HepG2 (cell line): ENCODE results near the gene PPP2R2D. TPM values are rescaled to one million over a fixed set of nuclear protein-coding genes. Genes with fewer than 3 reads are reported as not detected.

Source experiments
- CBX2 ChIP-seq, 2 experiments: fragments of 200-600 bp in 1 of 2; sonication (generic); formaldehyde crosslinking in 1 of 2; IDR thresholded peaks; 2 replicates each; pipeline versions ENCODE4 v1.7.0 to v1.8.1; 2018 to 2022; ENCODE audit warnings: low read depth in 2 of 2, low read length in 1 of 2, mild to moderate bottlenecking in 1 of 2, missing genetic modification reagents in 1 of 2
- ETV6 ChIP-seq: sonication (generic); formaldehyde crosslinking; conservative IDR thresholded peaks from 2 replicates; pipeline ENCODE4 v1.4.0; 2020; ENCODE audit warnings: missing genetic modification reagents
- FOXM1 ChIP-seq: sonication (generic); formaldehyde crosslinking; IDR thresholded peaks from 2 replicates; pipeline ENCODE4 v1.5.0; 2020; ENCODE audit warnings: missing genetic modification reagents
- GTF2F1 ChIP-seq: fragments of 150-350 bp; IDR thresholded peaks from 2 replicates; pipeline ENCODE4 v1.6.1; 2014; ENCODE audit warnings: low read length
- JUND ChIP-seq: sonication (generic); formaldehyde crosslinking; IDR thresholded peaks from 2 replicates; pipeline ENCODE4 v1.8.0; 2022; ENCODE audit warnings: mild to moderate bottlenecking, missing genetic modification reagents
- RFX5 ChIP-seq: IDR thresholded peaks from 2 replicates; pipeline ENCODE4 v1.6.1; 2011; ENCODE audit warnings: low read depth, low read length, improper control_type of control experiment
- SIX1 ChIP-seq: sonication (generic); formaldehyde crosslinking; IDR thresholded peaks from 2 replicates; pipeline ENCODE4 v1.4.0; 2020; ENCODE audit warnings: missing genetic modification reagents, borderline replicate concordance
- ZFP1 ChIP-seq: IDR thresholded peaks from 2 replicates; pipeline ENCODE4 v1.6.1; 2016
- ZKSCAN1 ChIP-seq: fragments of 150-350 bp; IDR thresholded peaks from 2 replicates; pipeline ENCODE4 v1.6.1; 2014; ENCODE audit warnings: low read length
- ZNF354B ChIP-seq: sonication (generic); formaldehyde crosslinking; IDR thresholded peaks from 2 replicates; pipeline ENCODE4 v1.8.0; 2022; ENCODE audit warnings: mild to moderate bottlenecking, missing genetic modification reagents
- ZNF556 ChIP-seq: sonication (generic); formaldehyde crosslinking; IDR thresholded peaks from 2 replicates; pipeline ENCODE4 v1.4.0; 2020; ENCODE audit warnings: mild to moderate bottlenecking, missing genetic modification reagents, borderline replicate concordance
- ZNF709 ChIP-seq: sonication (generic); formaldehyde crosslinking; IDR thresholded peaks from 2 replicates; pipeline ENCODE4 v1.5.0; 2020; ENCODE audit warnings: mild to moderate bottlenecking, missing genetic modification reagents
- polyA plus RNA-seq, 8 experiments: library from polyadenylated mRNA; depleted of rRNA in 3 of 8; stranded (reverse) in 7 of 8; unstranded in 1 of 8; fragments of >200 nt; fragmentation: Illumina TruSeq in 4 of 8; extraction: Trizol in 4 of 8; gene quantifications; 2 replicates each; pipeline versions ENCODE4 v1.2.1 to v1.2.3, GENCODE V29; 2011 to 2016; ENCODE audit warnings: low read depth in 4 of 8, missing spikeins in 1 of 8, mixed read lengths in 1 of 8; ENCODE audit not compliant: insufficient read depth in 1 of 8
- total RNA-seq, 5 experiments: library from RNA; depleted of rRNA; stranded (reverse); fragments of >200 nt; fragmentation: Illumina TruSeq; extraction: Trizol; gene quantifications; 2 replicates each; pipeline ENCODE4 v1.2.3, GENCODE V29; 2016; ENCODE audit warnings: low read depth in 1 of 5
- TF ChIP-seq, protein P1 (sequence below): sonication (generic); formaldehyde crosslinking; IDR thresholded peaks from 2 replicates; pipeline ENCODE4 v1.8.0; 2022; ENCODE audit warnings: missing genetic modification reagents, mild to moderate bottlenecking, moderate library complexity, borderline replicate concordance
- TF ChIP-seq, protein P2 (sequence below): sonication (generic); formaldehyde crosslinking; IDR thresholded peaks from 2 replicates; pipeline ENCODE4 v1.5.1; 2020; ENCODE audit warnings: missing genetic modification reagents, mild to moderate bottlenecking, borderline replicate concordance
- TF ChIP-seq, protein P3 (sequence below): sonication (generic); formaldehyde crosslinking; IDR thresholded peaks from 2 replicates; pipeline ENCODE4 v1.8.1; 2023; ENCODE audit warnings: mild to moderate bottlenecking, missing genetic modification reagents
- TF ChIP-seq, protein P4 (sequence below): fragments of 450-650 bp; IDR thresholded peaks from 2 replicates; pipeline ENCODE4 v1.6.1; 2016
- TF ChIP-seq, protein P5 (sequence below): sonication (generic); formaldehyde crosslinking; IDR thresholded peaks from 2 replicates; pipeline ENCODE4 v1.4.0; 2020; ENCODE audit warnings: missing genetic modification reagents

The PPP2R2D gene
- total and polyA plus RNA-seq, 2 of the 13 experiments (the other 11 are each of a cell fraction or from before 2014, with no cell fraction given) = 32.7 to 33.2 TPM

DNA sequence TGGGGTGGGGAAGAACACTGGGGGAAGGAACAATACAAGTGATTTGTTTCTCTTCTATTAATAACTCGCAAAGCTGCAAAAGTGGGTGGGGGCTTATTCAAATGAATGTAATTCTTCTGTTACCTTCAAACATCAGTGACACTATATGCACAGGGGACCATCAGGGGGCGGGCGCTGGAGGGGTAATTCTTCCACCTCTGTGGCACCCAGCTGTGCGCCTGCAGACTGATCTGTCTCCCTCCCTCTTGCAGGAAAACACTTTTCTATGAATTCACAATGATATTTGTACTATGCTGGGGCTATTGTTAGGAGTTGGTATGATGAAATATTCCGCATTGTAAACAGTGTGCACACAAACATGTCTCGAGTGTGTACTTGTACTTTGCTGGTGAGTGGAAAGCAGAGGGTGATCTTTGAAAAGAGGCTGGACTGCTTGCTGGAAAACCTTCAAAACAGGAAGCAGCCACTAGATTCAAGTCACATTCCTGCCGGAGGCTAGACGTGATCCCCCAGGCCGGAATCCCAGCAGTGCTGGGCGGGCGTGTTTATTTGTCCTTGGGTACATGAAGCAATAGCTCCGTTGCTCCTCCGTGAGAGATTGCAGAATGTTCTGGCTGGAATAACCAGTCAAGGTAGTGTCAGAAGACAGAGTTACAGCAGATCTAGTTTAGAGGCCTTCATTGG is 96.7 kb downstream of the PPP2R2D start (continued):
- TF ChIP-seq, protein P1, sequence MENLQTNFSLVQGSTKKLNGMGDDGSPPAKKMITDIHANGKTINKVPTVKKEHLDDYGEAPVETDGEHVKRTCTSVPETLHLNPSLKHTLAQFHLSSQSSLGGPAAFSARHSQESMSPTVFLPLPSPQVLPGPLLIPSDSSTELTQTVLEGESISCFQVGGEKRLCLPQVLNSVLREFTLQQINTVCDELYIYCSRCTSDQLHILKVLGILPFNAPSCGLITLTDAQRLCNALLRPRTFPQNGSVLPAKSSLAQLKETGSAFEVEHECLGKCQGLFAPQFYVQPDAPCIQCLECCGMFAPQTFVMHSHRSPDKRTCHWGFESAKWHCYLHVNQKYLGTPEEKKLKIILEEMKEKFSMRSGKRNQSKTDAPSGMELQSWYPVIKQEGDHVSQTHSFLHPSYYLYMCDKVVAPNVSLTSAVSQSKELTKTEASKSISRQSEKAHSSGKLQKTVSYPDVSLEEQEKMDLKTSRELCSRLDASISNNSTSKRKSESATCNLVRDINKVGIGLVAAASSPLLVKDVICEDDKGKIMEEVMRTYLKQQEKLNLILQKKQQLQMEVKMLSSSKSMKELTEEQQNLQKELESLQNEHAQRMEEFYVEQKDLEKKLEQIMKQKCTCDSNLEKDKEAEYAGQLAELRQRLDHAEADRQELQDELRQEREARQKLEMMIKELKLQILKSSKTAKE (CRISPR knock-in tag) = peak; percentile 95
- TF ChIP-seq ZNF709 (peak; percentile 83), ZFP1 (CRISPR knock-in tag) (peak; percentile 86), ZNF556 (CRISPR knock-in tag) (peak; percentile 81; the same call in 1 of the 2 replicates), JUND (CRISPR knock-in tag) (peak; percentile 67), CBX2 (IDR thresholded peaks at IDR 0.05; ENCODE audit: low read depth, low read length) (no peak), CBX2 (CRISPR knock-in tag; IDR thresholded peaks at IDR 0.05; ENCODE audit: low read depth) (no peak), SIX1 (peak; percentile 12; the same call in 1 of the 2 replicates), ZNF354B (CRISPR knock-in tag) (no peak), FOXM1 (CRISPR knock-in tag) (no peak), GTF2F1 (no peak), ZKSCAN1 (no peak), ETV6 (CRISPR knock-in tag) (no peak), RFX5 (no peak)
- TF ChIP-seq, protein P2, sequence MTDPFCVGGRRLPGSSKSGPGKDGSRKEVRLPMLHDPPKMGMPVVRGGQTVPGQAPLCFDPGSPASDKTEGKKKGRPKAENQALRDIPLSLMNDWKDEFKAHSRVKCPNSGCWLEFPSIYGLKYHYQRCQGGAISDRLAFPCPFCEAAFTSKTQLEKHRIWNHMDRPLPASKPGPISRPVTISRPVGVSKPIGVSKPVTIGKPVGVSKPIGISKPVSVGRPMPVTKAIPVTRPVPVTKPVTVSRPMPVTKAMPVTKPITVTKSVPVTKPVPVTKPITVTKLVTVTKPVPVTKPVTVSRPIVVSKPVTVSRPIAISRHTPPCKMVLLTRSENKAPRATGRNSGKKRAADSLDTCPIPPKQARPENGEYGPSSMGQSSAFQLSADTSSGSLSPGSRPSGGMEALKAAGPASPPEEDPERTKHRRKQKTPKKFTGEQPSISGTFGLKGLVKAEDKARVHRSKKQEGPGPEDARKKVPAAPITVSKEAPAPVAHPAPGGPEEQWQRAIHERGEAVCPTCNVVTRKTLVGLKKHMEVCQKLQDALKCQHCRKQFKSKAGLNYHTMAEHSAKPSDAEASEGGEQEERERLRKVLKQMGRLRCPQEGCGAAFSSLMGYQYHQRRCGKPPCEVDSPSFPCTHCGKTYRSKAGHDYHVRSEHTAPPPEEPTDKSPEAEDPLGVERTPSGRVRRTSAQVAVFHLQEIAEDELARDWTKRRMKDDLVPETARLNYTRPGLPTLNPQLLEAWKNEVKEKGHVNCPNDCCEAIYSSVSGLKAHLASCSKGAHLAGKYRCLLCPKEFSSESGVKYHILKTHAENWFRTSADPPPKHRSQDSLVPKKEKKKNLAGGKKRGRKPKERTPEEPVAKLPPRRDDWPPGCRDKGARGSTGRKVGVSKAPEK = no peak
- TF ChIP-seq, protein P3, sequence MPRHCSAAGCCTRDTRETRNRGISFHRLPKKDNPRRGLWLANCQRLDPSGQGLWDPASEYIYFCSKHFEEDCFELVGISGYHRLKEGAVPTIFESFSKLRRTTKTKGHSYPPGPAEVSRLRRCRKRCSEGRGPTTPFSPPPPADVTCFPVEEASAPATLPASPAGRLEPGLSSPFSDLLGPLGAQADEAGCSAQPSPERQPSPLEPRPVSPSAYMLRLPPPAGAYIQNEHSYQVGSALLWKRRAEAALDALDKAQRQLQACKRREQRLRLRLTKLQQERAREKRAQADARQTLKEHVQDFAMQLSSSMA (CRISPR knock-in tag) = 0 out of 2 replicates have a peak, but pooled peaks have one; percentile 25
- TF ChIP-seq, protein P4, sequence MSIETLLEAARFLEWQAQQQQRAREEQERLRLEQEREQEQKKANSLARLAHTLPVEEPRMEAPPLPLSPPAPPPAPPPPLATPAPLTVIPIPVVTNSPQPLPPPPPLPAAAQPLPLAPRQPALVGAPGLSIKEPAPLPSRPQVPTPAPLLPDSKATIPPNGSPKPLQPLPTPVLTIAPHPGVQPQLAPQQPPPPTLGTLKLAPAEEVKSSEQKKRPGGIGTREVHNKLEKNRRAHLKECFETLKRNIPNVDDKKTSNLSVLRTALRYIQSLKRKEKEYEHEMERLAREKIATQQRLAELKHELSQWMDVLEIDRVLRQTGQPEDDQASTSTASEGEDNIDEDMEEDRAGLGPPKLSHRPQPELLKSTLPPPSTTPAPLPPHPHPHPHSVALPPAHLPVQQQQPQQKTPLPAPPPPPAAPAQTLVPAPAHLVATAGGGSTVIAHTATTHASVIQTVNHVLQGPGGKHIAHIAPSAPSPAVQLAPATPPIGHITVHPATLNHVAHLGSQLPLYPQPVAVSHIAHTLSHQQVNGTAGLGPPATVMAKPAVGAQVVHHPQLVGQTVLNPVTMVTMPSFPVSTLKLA = no peak
- TF ChIP-seq, protein P5, sequence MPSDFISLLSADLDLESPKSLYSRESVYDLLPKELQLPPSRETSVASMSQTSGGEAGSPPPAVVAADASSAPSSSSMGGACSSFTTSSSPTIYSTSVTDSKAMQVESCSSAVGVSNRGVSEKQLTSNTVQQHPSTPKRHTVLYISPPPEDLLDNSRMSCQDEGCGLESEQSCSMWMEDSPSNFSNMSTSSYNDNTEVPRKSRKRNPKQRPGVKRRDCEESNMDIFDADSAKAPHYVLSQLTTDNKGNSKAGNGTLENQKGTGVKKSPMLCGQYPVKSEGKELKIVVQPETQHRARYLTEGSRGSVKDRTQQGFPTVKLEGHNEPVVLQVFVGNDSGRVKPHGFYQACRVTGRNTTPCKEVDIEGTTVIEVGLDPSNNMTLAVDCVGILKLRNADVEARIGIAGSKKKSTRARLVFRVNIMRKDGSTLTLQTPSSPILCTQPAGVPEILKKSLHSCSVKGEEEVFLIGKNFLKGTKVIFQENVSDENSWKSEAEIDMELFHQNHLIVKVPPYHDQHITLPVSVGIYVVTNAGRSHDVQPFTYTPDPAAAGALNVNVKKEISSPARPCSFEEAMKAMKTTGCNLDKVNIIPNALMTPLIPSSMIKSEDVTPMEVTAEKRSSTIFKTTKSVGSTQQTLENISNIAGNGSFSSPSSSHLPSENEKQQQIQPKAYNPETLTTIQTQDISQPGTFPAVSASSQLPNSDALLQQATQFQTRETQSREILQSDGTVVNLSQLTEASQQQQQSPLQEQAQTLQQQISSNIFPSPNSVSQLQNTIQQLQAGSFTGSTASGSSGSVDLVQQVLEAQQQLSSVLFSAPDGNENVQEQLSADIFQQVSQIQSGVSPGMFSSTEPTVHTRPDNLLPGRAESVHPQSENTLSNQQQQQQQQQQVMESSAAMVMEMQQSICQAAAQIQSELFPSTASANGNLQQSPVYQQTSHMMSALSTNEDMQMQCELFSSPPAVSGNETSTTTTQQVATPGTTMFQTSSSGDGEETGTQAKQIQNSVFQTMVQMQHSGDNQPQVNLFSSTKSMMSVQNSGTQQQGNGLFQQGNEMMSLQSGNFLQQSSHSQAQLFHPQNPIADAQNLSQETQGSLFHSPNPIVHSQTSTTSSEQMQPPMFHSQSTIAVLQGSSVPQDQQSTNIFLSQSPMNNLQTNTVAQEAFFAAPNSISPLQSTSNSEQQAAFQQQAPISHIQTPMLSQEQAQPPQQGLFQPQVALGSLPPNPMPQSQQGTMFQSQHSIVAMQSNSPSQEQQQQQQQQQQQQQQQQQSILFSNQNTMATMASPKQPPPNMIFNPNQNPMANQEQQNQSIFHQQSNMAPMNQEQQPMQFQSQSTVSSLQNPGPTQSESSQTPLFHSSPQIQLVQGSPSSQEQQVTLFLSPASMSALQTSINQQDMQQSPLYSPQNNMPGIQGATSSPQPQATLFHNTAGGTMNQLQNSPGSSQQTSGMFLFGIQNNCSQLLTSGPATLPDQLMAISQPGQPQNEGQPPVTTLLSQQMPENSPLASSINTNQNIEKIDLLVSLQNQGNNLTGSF (CRISPR knock-in tag) = no peak
